ENCODE results near the gene ENOX2. TPM values are rescaled to one million over a fixed set of nuclear protein-coding genes. Genes with fewer than 3 reads are reported as not detected.
"Not testable (repeated sequence)": the region's sequence is repeated elsewhere in the genome, so short reads cannot be mapped to it uniquely, and the experiment has no call there.

Gene ENOX2, protein sequence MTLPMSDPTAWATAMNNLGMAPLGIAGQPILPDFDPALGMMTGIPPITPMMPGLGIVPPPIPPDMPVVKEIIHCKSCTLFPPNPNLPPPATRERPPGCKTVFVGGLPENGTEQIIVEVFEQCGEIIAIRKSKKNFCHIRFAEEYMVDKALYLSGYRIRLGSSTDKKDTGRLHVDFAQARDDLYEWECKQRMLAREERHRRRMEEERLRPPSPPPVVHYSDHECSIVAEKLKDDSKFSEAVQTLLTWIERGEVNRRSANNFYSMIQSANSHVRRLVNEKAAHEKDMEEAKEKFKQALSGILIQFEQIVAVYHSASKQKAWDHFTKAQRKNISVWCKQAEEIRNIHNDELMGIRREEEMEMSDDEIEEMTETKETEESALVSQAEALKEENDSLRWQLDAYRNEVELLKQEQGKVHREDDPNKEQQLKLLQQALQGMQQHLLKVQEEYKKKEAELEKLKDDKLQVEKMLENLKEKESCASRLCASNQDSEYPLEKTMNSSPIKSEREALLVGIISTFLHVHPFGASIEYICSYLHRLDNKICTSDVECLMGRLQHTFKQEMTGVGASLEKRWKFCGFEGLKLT
- polyA plus RNA-seq: 1 to 10 TPM; 2.2 to 5.1 TPM

DNA sequence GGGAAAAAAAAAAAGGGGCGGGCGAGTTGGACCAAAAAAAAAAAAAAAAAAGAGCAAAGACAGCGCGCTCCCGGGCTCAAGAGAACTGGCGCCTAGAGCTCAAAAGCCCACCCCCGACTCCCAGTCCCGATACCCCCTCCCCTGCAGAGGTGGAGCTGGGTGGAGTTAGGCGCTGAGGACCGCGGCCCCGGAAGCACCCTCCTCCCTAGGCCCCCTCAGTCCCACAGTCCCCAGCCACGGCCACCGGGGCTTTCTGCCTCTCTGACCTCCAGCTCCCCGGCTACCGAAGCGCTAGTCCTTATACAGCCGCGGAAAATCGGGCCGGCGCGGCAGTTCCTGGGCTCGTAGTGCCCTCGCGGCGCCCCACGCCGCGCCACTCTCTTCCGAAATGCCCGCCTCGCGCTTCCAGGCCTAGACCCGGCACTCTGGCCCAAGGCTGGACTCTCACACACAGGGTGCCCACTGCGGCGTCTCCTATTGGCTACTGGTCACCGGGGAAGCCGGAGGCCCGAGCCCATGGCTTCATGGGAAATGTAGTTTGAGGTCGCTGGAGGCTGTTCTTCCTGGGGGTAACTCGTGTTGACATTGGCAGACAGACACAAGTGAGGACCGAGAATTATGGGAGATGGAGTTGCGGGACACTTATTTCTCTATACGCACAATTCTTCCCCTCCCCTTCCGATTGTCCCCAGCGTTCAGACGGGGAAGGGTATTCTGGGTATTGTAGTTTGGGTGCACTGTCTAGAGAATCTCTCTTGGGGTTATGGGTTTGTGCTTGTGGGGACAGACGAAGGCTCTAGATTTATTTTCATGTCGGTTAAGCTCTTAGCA lies at the start of gene ENOX2:
TSS of gene ENOX2 (minus strand) at position 427 of the 831 bp plus-strand sequence. CDS start 199,993 bp downstream, outside the sequence.
- 1 to 26% methylated on average over 33 to 46 of the region's 50 CpGs for WGBS, 2 donors
- H3K36me3 ChIP-seq (ENCODE audit: control insufficient read depth in 2 of 2, insufficient read depth in 2 of 2, low read length in 1 of 2): no peaks in the 10 kb centered on the region
- H3K27me3 ChIP-seq (ENCODE audit: control insufficient read depth in 1 of 2, insufficient read depth in 2 of 2, low read length in 2 of 2): peaks cover 0 to 5% of the 10 kb centered on the region in 2 donors
- peak within 1 kb of the TSS; percentile 67 to 76 for H3K4me3 ChIP-seq (ENCODE audit: low read depth in 1 of 2, low read length in 2 of 2)
- peak within 1 kb of the TSS; percentile 65 to 78 for H3K27ac ChIP-seq (ENCODE audit: low read depth in 2 of 2, low read length in 1 of 2)
- H3K4me1 ChIP-seq (ENCODE audit: control insufficient read depth in 2 of 2, insufficient read depth in 2 of 2, low read length in 1 of 2): no peaks in the 10 kb centered on the region
- H3K9me3 ChIP-seq (ENCODE audit: control insufficient read depth in 2 of 2, insufficient read depth in 1 of 2, low read depth in 1 of 2, low read length in 1 of 2): no peaks in the 10 kb centered on the region

DNA sequence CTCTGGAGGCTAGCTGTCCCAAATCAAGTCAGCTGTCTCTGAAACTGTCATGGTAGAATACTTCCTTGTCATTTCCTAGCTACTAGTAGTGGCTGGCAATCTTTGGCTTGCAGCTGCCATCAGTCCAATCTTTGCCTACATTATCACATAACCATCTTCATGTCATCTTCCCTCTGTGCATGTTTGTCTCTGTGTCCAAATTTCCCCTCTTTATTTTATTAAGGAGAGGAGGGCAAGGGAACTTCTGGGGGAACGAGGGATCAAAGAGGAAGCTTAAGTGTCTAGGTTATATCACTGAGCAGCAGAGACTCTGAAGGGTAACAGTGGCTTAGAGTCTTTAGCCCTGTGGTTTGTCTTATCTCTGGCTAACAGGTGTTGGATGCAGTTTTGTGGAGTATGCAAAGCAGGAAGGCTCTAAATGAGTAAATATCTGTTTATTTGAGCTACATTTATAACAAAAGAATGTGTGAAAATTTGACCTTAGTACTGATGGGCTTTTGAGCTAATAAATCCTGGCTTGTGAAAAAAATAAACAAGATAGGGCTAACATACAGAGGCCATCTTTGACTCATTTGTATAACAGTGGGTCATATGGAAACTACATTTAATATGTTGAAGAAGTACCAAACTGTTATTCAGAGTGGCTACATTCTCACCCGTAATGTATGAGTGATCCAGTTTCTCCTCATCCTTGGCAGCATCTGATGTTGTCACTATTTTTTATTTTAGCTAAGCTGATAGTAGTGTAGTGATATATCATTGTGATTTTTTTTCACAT lies 49.4 kb upstream of the ENOX2 start:
- 42 to 59% methylated on average over 2 of the region's 2 CpGs for WGBS, 2 donors

DNA sequence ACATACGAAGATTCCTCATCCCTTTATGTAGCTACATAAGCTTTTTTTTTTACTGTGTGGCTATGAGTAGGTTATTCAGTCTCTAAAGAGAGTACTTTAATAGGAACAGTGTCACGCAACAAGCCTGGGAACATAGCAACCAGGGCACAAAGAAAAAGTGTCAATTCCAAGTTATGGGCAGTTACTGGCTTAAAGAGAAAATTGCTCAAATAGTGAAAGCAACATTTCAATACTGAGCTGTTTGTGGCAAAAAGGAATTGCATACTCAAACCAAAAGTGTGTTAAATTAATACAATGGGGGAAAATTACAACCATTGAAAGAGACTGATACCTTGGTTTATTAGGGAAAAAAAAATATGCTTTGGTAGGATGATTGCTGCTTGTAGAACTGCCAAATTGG lies 41.2 kb upstream of the ENOX2 start:
- 52 to 53% methylated on average over 2 of the region's 2 CpGs for WGBS, 2 donors
- H3K4me3 ChIP-seq (ENCODE audit: low read depth in 1 of 2, low read length in 2 of 2): no peak overlapping the region
- no peaks in the 10 kb centered on the region for H3K4me1 ChIP-seq (ENCODE audit: control insufficient read depth in 2 of 2, insufficient read depth in 2 of 2, low read length in 1 of 2)
- H3K36me3 ChIP-seq (ENCODE audit: control insufficient read depth in 2 of 2, insufficient read depth in 2 of 2, low read length in 1 of 2): no peaks in the 10 kb centered on the region
- H3K27ac ChIP-seq (ENCODE audit: low read depth in 2 of 2, low read length in 1 of 2): no peak overlapping the region
- H3K27me3 ChIP-seq (ENCODE audit: control insufficient read depth in 1 of 2, insufficient read depth in 2 of 2, low read length in 2 of 2): peaks cover 0 to 4% of the 10 kb centered on the region in 2 donors
- no peaks in the 10 kb centered on the region for H3K9me3 ChIP-seq (ENCODE audit: control insufficient read depth in 2 of 2, insufficient read depth in 1 of 2, low read depth in 1 of 2, low read length in 1 of 2)

More for the DNA sequence above, 49.4 kb upstream of the ENOX2 start:
- H3K36me3 ChIP-seq (ENCODE audit: control insufficient read depth in 2 of 2, insufficient read depth in 2 of 2, low read length in 1 of 2): no peaks in the 10 kb centered on the region
- no peak overlapping the region for H3K27ac ChIP-seq (ENCODE audit: low read depth in 2 of 2, low read length in 1 of 2)
- no peaks in the 10 kb centered on the region for H3K27me3 ChIP-seq (ENCODE audit: control insufficient read depth in 1 of 2, insufficient read depth in 2 of 2, low read length in 2 of 2)
- H3K4me1 ChIP-seq (ENCODE audit: control insufficient read depth in 2 of 2, insufficient read depth in 2 of 2, low read length in 1 of 2): no peaks in the 10 kb centered on the region
- no peak overlapping the region for H3K4me3 ChIP-seq (ENCODE audit: low read depth in 1 of 2, low read length in 2 of 2)
- H3K9me3 ChIP-seq (ENCODE audit: control insufficient read depth in 2 of 2, insufficient read depth in 1 of 2, low read depth in 1 of 2, low read length in 1 of 2): no peaks in the 10 kb centered on the region

DNA sequence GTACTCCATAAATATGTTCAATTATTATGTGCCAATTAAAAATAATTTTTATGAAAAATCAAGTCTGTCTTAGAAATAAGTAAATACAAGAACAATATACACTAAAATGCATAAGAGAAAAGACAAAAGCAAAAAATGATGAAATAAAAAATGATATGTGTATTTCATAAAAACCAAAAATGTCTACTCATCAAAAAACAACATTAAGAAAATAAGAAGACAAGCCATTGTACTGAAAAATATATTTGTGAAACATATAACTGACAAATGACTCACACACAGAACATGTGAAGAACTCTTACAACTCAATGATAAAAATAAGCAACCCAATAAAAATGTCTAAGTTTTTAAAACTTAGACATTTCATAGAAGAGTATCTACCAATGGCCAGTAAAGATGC lies 34.1 kb upstream of the ENOX2 start:
- Histone ChIP-seq H3K4me1 (ENCODE audit: control insufficient read depth in 2 of 2, insufficient read depth in 2 of 2, low read length in 1 of 2) (no peaks in the 10 kb centered on the region), H3K27me3 (ENCODE audit: control insufficient read depth in 1 of 2, insufficient read depth in 2 of 2, low read length in 2 of 2) (no peaks in the 10 kb centered on the region), H3K36me3 (ENCODE audit: control insufficient read depth in 2 of 2, insufficient read depth in 2 of 2, low read length in 1 of 2) (no peaks in the 10 kb centered on the region), H3K9me3 (ENCODE audit: control insufficient read depth in 2 of 2, insufficient read depth in 1 of 2, low read depth in 1 of 2, low read length in 1 of 2) (no peaks in the 10 kb centered on the region), H3K4me3 (ENCODE audit: low read depth in 1 of 2, low read length in 2 of 2) (no peak overlapping the region), H3K27ac (ENCODE audit: low read depth in 2 of 2, low read length in 1 of 2) (no peak overlapping the region)

DNA sequence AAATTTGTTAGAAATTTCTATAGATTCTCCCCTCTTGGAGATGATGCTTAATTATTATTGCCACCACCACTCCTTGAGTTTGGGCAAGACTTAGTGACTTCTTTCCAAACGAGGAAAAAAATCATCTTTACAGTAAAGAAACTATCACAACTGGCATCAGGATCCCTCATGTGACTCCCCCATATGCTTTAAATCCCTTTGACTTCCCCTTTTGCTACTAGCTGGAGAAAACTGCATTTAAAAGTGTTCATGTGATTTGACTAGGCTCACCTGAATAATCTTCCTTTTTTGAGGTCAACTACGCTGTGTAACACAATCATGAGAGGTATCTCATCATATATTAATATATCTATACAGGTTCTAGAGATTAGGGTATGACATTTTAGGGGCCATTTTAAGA lies 30.3 kb upstream of the ENOX2 start:
- H3K4me1 ChIP-seq (ENCODE audit: control insufficient read depth in 2 of 2, insufficient read depth in 2 of 2, low read length in 1 of 2): no peaks in the 10 kb centered on the region
- no peak overlapping the region for H3K4me3 ChIP-seq (ENCODE audit: low read depth in 1 of 2, low read length in 2 of 2)
- no peak overlapping the region for H3K27ac ChIP-seq (ENCODE audit: low read depth in 2 of 2, low read length in 1 of 2)
- H3K27me3 ChIP-seq (ENCODE audit: control insufficient read depth in 1 of 2, insufficient read depth in 2 of 2, low read length in 2 of 2): no peaks in the 10 kb centered on the region
- no peaks in the 10 kb centered on the region for H3K36me3 ChIP-seq (ENCODE audit: control insufficient read depth in 2 of 2, insufficient read depth in 2 of 2, low read length in 1 of 2)
- WGBS, 2 donors: 64 to 73% methylated on average over 2 of the region's 2 CpGs
- no peaks in the 10 kb centered on the region for H3K9me3 ChIP-seq (ENCODE audit: control insufficient read depth in 2 of 2, insufficient read depth in 1 of 2, low read depth in 1 of 2, low read length in 1 of 2)

DNA sequence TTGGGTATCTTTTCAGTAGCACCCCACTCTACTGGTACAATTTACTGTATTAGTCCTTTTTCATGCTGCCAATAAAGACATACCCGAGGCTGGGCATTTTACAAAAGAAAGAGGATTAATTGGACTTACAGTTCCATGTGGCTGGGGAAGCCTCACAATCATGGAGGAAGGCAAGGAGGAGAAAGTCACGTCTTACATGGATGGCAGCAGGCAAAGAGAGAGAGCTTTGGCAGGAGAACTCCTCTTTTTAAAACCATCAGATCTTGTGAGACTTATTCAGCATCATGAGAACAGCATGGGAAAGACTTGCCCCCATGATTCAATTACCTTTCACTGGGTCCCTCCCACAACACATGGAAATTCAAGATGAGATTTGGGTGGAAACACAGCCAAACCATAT lies 17.4 kb upstream of the ENOX2 start:
- not testable (repeated sequence) for H3K36me3 ChIP-seq (ENCODE audit: control insufficient read depth in 2 of 2, insufficient read depth in 2 of 2, low read length in 1 of 2); H3K9me3 ChIP-seq (ENCODE audit: control insufficient read depth in 2 of 2, insufficient read depth in 1 of 2, low read depth in 1 of 2, low read length in 1 of 2); H3K27ac ChIP-seq (ENCODE audit: low read depth in 2 of 2, low read length in 1 of 2); H3K4me1 ChIP-seq (ENCODE audit: control insufficient read depth in 2 of 2, insufficient read depth in 2 of 2, low read length in 1 of 2); H3K27me3 ChIP-seq (ENCODE audit: control insufficient read depth in 1 of 2, insufficient read depth in 2 of 2, low read length in 2 of 2); H3K4me3 ChIP-seq (ENCODE audit: low read depth in 1 of 2, low read length in 2 of 2)
- 35 to 55% methylated on average over 2 of the region's 2 CpGs for WGBS, 2 donors

DNA sequence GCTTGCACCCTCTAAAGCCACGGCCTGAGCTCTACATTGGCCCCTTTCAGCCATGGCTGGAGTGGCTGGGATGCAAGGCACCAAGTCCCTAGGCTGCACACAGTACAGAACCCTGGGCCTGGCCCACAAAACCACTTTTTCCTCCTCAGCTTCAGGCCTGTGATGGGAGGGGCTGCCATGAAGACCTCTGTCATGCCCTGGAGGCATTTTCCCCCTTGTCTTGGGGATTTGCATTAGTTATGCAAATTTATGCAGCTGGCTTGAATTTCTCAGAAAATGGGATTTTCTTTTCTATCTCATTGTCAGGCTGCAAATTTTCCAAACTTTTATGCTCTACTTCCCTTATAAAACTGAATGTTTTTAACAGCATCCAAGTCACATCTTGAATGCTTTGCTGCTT lies 16.7 kb upstream of the ENOX2 start:
- WGBS, 2 donors: 16 to 36% methylated on average over 1 of the region's 1 CpG
- not testable (repeated sequence) for H3K9me3 ChIP-seq (ENCODE audit: control insufficient read depth in 2 of 2, insufficient read depth in 1 of 2, low read depth in 1 of 2, low read length in 1 of 2); H3K27ac ChIP-seq (ENCODE audit: low read depth in 2 of 2, low read length in 1 of 2); H3K36me3 ChIP-seq (ENCODE audit: control insufficient read depth in 2 of 2, insufficient read depth in 2 of 2, low read length in 1 of 2); H3K4me3 ChIP-seq (ENCODE audit: low read depth in 1 of 2, low read length in 2 of 2); H3K27me3 ChIP-seq (ENCODE audit: control insufficient read depth in 1 of 2, insufficient read depth in 2 of 2, low read length in 2 of 2); H3K4me1 ChIP-seq (ENCODE audit: control insufficient read depth in 2 of 2, insufficient read depth in 2 of 2, low read length in 1 of 2)

DNA sequence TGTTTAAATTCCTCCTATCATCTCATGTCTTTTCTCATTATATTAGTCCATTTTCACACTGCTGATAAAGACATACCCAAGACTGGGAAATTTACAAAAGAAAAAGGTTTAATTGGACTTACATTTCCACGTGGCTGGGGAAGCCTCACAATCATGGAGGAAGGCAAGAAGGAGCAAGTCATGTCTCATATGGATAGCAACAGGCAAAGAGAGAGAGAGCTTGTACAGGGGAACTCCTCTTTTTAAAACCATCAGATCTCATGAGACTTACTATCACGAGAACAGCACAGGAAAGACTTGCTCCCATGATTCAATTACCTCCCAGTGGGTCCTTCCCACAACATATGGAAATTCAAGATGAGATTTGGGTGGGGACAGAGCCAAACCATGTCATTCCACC lies 15.5 kb upstream of the ENOX2 start:
- H3K36me3 ChIP-seq (ENCODE audit: control insufficient read depth in 2 of 2, insufficient read depth in 2 of 2, low read length in 1 of 2); H3K9me3 ChIP-seq (ENCODE audit: control insufficient read depth in 2 of 2, insufficient read depth in 1 of 2, low read depth in 1 of 2, low read length in 1 of 2); H3K27me3 ChIP-seq (ENCODE audit: control insufficient read depth in 1 of 2, insufficient read depth in 2 of 2, low read length in 2 of 2); H3K27ac ChIP-seq (ENCODE audit: low read depth in 2 of 2, low read length in 1 of 2); H3K4me3 ChIP-seq (ENCODE audit: low read depth in 1 of 2, low read length in 2 of 2); H3K4me1 ChIP-seq (ENCODE audit: control insufficient read depth in 2 of 2, insufficient read depth in 2 of 2, low read length in 1 of 2): not testable (repeated sequence)
- WGBS, 2 donors: 46 to 54% methylated on average over 2 of the region's 2 CpGs

All from esophagus (tissue), 2 donors.